GM19438 (cell line): Measurements from ENCODE around the gene CACNG5.

Experiments used
- ATAC-seq: cut with Tn5 transposase; IDR thresholded peaks from one replicate; pipeline ENCODE4 v1.9.1; 2021; ENCODE audit warnings: low read depth; ENCODE audit not compliant: unreplicated experiment

Gene CACNG5

GRCh38 chr17:66834919-66835454, at the start of gene CACNG5:
Gene CACNG5, plus strand, starts transcription at chr17:66835117. Its CDS starts 42,216 bp downstream, at chr17:66877333.
- ATAC-seq, result no peak

- ATAC-seq, result no peak
Observed at GRCh38 chr17:66786107-66786506, 48.8 kb upstream of the CACNG5 start.

- no peak for ATAC-seq
Observed at GRCh38 chr17:66787914-66788313, 47.0 kb upstream of the CACNG5 start.

GRCh38 chr17:66789093-66789492, 45.8 kb upstream of the CACNG5 start:
- ATAC-seq, result no peak

GRCh38 chr17:66789961-66790437, 44.9 kb upstream of the CACNG5 start:
- no peak for ATAC-seq

- no peak for ATAC-seq
Observed at GRCh38 chr17:66790501-66791061, 44.3 kb upstream of the CACNG5 start.

GRCh38 chr17:66791347-66791746, 43.6 kb upstream of the CACNG5 start:
- ATAC-seq, result no peak

- ATAC-seq, result no peak
Observed at GRCh38 chr17:66793814-66794213, 41.1 kb upstream of the CACNG5 start.

- ATAC-seq, result no peak
Observed at GRCh38 chr17:66795486-66795885, 39.4 kb upstream of the CACNG5 start.

- ATAC-seq, result no peak
Observed at GRCh38 chr17:66799849-66800537, 34.9 kb upstream of the CACNG5 start.

GRCh38 chr17:66803474-66803951, 31.4 kb upstream of the CACNG5 start:
- ATAC-seq, result no peak

- no peak for ATAC-seq
Observed at GRCh38 chr17:66805567-66805966, 29.4 kb upstream of the CACNG5 start.

GRCh38 chr17:66807182-66807581, 27.7 kb upstream of the CACNG5 start:
- ATAC-seq, result no peak

- ATAC-seq, result no peak
Observed at GRCh38 chr17:66809408-66809807, 25.5 kb upstream of the CACNG5 start.

GRCh38 chr17:66810951-66811682, 23.8 kb upstream of the CACNG5 start:
- ATAC-seq, result no peak

- no peak for ATAC-seq
Observed at GRCh38 chr17:66811683-66812054, 23.2 kb upstream of the CACNG5 start.

GRCh38 chr17:66812571-66812970, 22.3 kb upstream of the CACNG5 start:
- no peak for ATAC-seq

- no peak for ATAC-seq
Observed at GRCh38 chr17:66813296-66813695, 21.6 kb upstream of the CACNG5 start.

GRCh38 chr17:66814026-66814425, 20.9 kb upstream of the CACNG5 start:
- ATAC-seq, result no peak

- ATAC-seq, result no peak
Observed at GRCh38 chr17:66814570-66814969, 20.3 kb upstream of the CACNG5 start.

- no peak for ATAC-seq
Observed at GRCh38 chr17:66817750-66818149, 17.2 kb upstream of the CACNG5 start.
